Skin of body (tissue), 3 donors: ENCODE data around the gene RAB17. TPM values are rescaled to one million over a fixed set of nuclear protein-coding genes. Genes with fewer than 3 reads are reported as not detected.

Experiments used
- DNase-seq: peaks from one replicate; lab custom pipeline; 2025; lab: John Stamatoyannopoulos, UW
- small RNA-seq: library from RNA; depleted of rRNA; stranded (forward); fragments of <200 nt; gene quantifications from one replicate; pipeline ENCODE3, GENCODE V24; 2014; ENCODE audit warnings: low replicate concordance
- total RNA-seq: library from RNA; depleted of rRNA; stranded (reverse); fragments of >200 nt; gene quantifications from one replicate; pipeline ENCODE4 v1.2.3, GENCODE V29; 2014

RAB17 gene
- total RNA-seq, 1 donor from 2014 or later: 0.59 TPM

- DNase-seq: no peak
Observed at GRCh38 chr2:237539681-237540080, 50.9 kb downstream of the RAB17 start.

- DNase-seq: no peak
Observed at GRCh38 chr2:237538901-237539300, 51.6 kb downstream of the RAB17 start.

GRCh38 chr2:237538001-237538720 is 52.4 kb downstream of the RAB17 start:
- DNase-seq: no peak

GRCh38 chr2:237536617-237537016 is 53.9 kb downstream of the RAB17 start:
- DNase-seq: no peak

- DNase-seq: no peak
Observed at GRCh38 chr2:237536083-237536415, 54.5 kb downstream of the RAB17 start.

GRCh38 chr2:237535385-237536082 is 55.0 kb downstream of the RAB17 start:
- no peak for DNase-seq

GRCh38 chr2:237534380-237534779 is 56.2 kb downstream of the RAB17 start:
- no peak for DNase-seq

GRCh38 chr2:237533668-237534161 is 56.8 kb downstream of the RAB17 start:
- DNase-seq: no peak

- no peak for DNase-seq
Observed at GRCh38 chr2:237532160-237532559, 58.4 kb downstream of the RAB17 start.

GRCh38 chr2:237530472-237531433 is 59.8 kb downstream of the RAB17 start:
- no peak for DNase-seq

GRCh38 chr2:237529452-237530402 is 60.8 kb downstream of the RAB17 start:
- DNase-seq: no peak

GRCh38 chr2:237527766-237528165 is 62.8 kb downstream of the RAB17 start:
- no peak for DNase-seq

- DNase-seq: no peak
Observed at GRCh38 chr2:237527233-237527632, 63.3 kb downstream of the RAB17 start.

GRCh38 chr2:237525559-237526157 is 64.9 kb downstream of the RAB17 start:
- no peak for DNase-seq

GRCh38 chr2:237524631-237525030 is 65.9 kb downstream of the RAB17 start:
- no peak for DNase-seq

Small RNA genes lying within 50 kb of the gene (small RNA-seq; reads per million reads assigned to genes)
- not detected for gene RNU6-1140P

Other genes with a start within 250 kb of the RAB17 start
- gene COL6A3, start 176.6 kb downstream of the RAB17 start, total RNA-seq: 637 TPM
- gene MLPH, start 103.5 kb downstream of the RAB17 start, total RNA-seq: 6.5 TPM
- gene PRLH, start 24.2 kb downstream of the RAB17 start, total RNA-seq: not detected
- gene LRRFIP1, start 36.9 kb upstream of the RAB17 start, total RNA-seq: 58.0 TPM
- gene RBM44, start 208.0 kb upstream of the RAB17 start, total RNA-seq: 2.1 TPM